SH-SY5Y (cell line): Measurements from ENCODE around the gene PROM2.

ENCODE experiments used
- GATA2 ChIP-seq: IDR thresholded peaks from 2 replicates; pipeline ENCODE4 v1.6.1; 2011; ENCODE audit warnings: mild to moderate bottlenecking, low read depth, low read length
- GATA3 ChIP-seq: IDR thresholded peaks from 2 replicates; pipeline ENCODE4 v1.6.1; 2011; ENCODE audit warnings: low read depth, mild to moderate bottlenecking, low read length, moderate library complexity

PROM2 gene

DNA sequence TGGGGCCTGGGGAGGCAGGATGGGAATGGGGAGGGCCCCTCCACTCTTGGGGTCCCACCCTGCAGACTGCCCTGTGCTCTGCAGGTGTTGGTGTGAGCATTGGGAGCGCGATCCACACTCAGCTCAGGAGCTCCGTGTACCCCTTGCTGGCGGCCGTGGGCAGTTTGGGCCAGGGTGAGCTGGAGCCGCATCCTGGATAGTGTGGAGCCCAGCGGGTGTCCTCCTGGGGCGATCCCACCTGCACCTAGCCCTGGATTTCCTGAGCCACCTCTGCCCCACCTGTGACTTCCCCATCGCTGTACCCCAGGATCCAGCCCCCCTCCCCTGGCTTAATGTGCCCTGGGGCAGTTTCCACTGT is 2.6 kb downstream of the PROM2 start:
- no peak for TF ChIP-seq GATA3
- TF ChIP-seq GATA2, result no peak

DNA sequence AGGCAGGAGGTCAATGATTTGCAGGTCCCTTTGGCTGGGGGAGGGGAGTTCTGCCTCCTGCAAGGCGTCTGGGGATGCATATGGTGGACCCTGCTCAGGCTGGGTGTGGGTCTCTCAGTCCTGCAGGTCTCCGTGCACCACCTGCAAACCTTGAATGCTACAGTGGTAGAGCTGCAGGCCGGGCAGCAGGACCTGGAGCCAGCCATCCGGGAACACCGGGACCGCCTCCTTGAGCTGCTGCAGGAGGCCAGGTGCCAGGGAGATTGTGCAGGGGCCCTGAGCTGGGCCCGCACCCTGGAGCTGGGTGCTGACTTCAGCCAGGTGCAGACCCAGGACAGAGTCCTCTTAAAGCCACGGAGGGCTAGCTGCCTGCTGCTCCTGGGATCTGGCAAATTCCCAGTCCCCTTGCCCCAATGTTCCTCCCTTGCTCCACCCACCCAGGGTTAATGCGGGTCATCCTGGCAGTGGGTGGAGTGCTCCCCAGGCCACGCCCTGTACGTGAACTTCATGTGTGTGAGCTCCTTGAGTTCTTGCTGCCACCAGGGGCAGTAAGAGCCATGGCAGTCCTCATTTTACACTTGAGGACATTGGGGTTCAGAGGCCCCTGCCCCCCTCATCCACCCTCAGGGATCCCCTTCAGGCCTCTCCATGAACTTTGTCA is 3.1 kb downstream of the PROM2 start:
- no peak for TF ChIP-seq GATA3
- no peak for TF ChIP-seq GATA2

DNA sequence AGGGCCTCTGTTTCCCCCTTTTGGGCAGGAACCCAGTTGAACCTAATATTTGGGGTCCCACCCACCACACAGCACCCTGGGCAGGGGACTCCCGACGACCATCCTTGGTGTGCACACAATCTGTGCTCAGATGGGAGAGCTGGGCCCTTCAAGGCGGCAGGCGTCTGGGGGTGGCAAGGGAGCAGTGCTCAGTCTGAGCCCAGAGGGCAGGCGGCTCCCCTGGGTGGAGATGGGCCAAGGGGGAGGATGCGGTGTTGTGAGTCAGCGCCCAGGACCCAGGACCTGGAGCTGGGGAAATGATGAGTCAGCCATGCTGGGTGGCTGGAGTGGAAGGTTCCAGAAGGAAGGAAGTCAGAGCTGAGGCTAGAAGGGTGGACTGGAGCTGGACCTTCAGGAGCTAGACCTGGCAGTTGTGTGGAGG is 3.8 kb downstream of the PROM2 start:
- no peak for TF ChIP-seq GATA2
- no peak for TF ChIP-seq GATA3

DNA sequence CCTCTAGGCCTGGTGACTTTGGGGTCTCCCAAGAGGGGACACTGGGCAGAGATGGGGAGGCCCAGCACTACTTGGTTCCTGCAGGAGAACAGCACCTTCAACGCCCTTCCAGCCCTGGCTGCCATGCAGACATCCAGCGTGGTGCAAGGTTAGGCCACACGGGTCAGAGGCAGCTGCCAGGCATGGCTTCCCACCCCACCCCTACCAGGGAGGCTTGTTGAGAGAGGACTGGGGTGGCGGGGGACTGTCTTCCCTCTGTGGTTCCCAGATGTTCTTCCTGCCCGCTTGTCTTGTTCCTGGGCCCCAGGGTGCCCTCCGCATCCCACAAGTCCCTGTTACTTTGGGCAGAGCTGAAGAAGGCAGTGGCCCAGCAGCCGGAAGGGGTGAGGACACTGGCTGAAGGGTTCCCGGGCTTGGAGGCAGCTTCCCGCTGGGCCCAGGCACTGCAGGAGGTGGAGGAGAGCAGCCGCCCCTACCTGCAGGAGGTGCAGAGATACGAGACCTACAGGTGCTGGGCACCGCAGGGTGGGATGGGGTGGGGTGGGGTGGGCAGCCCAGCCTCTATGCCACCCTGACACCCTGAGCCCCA is 4.5 kb downstream of the PROM2 start:
- TF ChIP-seq GATA3 (no peak), GATA2 (no peak)

DNA sequence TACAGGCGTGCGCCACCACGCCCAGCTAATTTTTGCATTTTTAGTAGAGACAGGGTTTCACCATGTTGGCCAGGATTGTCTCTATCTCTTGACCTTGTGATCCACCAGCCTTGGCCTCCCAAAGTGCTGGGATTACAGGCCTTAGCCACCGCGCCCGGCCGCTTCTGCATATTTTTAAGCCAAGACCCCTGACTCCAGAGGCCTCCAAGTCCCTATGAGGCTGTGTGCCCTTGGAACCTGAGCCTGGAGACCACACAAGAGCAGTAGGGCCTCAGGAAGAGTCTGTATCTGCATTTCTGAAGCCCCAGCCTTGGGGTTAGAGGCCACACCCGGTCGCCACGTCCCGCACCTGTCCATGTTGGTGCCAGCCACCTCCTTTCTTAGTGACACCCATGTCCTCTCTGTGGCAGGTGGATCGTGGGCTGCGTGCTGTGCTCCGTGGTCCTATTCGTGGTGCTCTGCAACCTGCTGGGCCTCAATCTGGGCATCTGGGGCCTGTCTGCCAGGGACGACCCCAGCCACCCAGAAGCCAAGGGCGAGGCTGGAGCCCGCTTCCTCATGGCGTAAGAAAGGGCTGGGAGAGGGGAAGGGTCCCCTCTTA is 5.3 kb downstream of the PROM2 start:
- TF ChIP-seq GATA3 (no peak), GATA2 (no peak)

DNA sequence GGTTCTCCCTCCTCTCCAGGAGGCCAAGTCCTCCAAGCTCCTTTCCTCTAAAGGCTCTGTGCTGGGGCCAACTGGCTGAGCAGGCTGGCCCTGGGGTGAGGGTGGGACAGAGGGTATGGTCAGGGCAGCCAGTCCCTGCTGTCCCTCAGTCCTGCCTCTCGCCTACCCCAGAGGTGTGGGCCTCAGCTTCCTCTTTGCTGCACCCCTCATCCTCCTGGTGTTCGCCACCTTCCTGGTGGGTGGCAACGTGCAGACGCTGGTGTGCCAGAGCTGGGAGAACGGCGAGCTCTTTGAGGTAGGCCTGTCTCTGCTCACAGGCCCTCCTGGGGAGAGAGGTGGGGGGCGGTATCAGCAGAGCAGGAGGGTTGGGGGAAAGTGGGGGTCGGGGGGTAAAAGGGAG is 6.8 kb downstream of the PROM2 start:
- TF ChIP-seq GATA3 (no peak), GATA2 (no peak)

DNA sequence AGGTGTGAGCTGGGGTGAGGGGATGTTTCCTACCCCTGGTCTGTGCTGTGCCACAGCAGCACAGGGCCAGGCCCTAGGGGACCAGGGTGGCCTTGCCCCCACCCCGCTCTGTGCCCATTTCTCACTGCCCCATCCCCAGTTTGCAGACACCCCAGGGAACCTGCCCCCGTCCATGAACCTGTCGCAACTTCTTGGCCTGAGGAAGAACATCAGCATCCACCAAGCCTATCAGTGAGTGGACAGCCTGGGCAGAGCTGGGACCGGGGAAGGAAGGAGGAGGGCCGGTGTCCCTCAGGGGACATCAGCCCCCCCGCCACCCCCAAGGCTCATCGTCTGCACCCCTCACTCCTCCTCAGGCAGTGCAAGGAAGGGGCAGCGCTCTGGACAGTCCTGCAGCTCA is 7.5 kb downstream of the PROM2 start:
- no peak for TF ChIP-seq GATA2
- no peak for TF ChIP-seq GATA3

DNA sequence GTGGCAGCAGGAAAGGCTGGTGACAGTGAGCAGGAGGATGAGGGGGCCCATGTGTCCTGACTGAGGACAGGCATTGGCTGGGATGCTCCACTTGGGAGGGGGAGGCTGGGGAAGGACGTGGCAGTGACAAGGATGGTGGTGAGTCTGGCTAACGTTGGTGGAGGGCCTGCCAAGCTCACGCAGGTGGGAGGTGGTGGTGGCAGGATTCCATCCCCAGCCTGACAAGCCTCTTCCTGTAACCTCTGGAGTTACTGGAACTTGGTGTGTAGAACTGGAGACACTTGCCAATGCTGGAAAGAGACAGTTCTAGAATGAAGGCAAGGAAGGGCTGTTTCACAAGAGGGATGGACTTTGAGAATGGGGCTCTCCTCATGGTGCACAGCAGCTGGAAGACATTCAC is 8.2 kb downstream of the PROM2 start:
- TF ChIP-seq GATA3 (no peak), GATA2 (no peak)

DNA sequence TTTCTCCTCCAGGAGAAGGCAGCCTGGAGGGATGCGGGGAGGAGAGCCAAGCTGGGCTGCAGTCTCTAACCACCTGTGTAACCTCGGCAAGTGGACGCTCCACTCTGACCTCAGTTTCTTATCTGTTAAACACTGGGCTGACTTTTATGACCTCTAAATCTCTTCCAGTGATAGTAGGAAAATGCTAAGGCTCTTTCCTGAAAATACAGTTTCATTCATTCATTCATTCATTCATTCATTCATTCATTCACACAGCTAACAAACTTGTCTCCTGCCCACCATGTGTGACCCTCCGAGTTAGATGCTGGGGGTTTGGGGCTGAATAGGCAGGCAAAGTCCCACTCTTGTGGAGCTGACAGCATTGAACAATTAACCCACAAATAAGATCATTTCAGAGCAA is 9.3 kb downstream of the PROM2 start:
- TF ChIP-seq GATA2 (no peak), GATA3 (no peak)

DNA sequence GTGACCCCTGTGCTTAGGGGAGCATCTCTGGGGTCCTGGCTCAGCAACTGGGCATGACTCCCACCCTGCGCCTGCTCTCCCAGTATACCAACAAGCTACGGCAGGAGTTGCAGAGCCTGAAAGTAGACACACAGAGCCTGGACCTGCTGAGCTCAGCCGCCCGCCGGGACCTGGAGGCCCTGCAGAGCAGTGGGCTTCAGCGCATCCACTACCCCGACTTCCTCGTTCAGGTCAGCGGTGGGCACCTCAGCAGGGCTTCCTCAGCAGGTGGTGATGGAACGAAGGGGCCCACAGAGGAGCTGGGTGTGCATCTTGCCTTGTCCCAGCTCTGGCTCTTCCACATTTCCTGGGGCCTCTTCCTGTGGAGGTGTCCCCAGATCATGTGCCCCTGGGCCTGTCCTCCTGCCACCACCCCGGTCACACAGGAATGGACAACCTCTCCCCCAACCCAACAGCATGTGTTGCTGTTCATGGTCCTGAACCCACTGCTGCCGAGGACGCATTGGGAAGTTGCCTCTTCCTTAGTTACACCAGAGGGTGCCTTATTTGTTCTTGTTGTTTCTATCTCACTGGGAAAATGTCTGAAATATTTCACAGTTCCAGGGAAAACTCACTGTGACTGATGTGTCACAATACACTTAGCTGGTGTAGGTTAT is 10.8 kb downstream of the PROM2 start:
- TF ChIP-seq GATA2 (no peak), GATA3 (no peak)

DNA sequence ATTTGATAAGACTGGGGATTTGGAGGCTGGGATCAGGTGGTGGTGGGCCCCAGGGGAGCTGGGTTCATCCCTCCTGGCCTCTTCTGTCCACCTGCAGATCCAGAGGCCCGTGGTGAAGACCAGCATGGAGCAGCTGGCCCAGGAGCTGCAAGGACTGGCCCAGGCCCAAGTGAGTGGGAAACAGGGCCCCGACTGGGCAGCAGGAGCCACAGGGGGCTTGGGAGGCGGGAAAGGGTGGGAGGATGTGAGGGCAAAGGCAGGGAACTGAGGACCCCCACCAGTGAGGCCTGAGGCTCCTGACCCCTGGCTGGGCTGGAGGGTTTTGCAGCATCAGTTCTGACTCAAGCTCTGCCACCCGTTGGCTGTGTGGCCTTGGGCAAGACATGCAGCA is 11.3 kb downstream of the PROM2 start:
- TF ChIP-seq GATA2 (no peak), GATA3 (no peak)

DNA sequence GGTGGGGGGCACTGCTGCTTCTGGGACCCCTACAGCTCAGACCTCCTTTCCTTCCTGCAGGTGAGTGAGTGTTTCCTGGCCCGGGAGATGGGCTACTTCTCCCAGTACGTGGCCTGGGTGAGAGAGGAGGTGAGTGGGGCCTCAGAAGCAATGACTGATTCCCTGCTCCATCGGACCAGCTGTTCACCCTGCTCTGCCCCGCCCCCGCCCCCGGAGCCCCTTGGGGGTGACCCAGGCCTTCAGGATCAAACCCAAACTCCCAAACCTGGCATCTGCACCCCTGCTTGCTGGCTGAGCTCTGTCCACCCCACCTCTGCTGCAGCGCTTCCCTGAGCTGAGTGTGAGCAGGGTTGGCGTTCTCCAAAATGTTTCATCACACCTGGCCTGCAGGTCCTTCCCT is 13.1 kb downstream of the PROM2 start:
- TF ChIP-seq GATA3, result no peak
- TF ChIP-seq GATA2, result no peak

DNA sequence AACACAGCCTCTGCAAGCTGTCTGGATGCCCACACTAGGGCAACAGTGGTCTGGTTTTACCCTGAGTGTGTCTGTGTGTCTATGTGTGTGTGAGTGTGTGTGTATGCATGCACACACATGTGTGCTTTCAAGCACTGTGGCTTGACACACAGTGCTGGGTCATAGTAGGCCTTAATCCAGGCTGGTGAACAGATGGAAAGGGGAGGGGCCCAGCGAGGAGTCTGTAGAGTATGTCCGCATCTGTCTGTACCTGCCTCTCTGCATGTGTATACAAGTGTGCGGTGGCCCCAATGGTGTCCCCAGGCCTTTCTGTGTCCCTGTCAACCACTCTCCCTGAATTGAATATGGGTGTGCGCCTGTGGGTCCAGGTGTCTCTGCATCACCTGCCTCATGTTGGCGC is 13.6 kb downstream of the PROM2 start:
- no peak for TF ChIP-seq GATA3
- TF ChIP-seq GATA2, result no peak

DNA sequence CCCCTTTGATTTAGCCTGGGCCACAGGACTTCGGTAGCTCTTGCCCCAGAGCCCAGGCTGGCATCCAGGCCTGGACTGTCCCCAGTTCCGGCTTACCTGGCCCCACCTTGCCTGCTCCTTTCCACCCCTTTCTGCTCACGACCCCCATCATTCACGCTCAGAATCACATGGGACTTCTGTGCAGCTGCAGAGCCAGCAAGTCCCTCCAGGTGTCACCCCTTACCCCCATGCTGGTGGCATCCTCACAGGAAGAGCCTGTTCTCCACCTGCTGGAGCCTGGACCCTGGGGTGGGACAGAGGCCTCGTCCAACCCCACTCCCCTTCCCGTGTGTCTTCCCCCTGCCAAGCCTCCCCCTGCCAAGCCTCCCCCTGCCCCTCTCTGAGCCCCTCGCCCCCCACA is 15.0 kb downstream of the PROM2 start:
- TF ChIP-seq GATA2 (no peak), GATA3 (no peak)

DNA sequence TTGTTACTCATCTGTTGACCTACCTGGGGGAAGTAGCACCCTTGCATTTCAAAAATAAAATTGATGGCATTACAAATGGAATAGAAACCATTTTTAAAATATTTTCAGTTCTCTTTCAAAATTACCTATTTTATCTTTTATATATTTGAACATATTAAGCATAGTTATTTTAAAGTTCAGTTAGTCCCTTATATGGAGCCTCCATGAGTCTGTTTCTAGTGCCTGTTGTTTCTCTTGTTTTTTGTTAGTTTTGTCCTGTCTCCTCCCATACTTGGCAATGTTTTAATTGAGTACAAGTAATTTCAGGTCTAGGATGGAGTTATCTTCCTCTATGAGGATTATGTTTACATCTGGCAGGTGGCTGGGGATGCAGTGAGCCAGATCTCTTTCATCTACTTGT is 17.0 kb downstream of the PROM2 start:
- TF ChIP-seq GATA2 (no peak), GATA3 (no peak)
